Measurements from ENCODE around the gene C17orf58.

Gene C17orf58

DNA sequence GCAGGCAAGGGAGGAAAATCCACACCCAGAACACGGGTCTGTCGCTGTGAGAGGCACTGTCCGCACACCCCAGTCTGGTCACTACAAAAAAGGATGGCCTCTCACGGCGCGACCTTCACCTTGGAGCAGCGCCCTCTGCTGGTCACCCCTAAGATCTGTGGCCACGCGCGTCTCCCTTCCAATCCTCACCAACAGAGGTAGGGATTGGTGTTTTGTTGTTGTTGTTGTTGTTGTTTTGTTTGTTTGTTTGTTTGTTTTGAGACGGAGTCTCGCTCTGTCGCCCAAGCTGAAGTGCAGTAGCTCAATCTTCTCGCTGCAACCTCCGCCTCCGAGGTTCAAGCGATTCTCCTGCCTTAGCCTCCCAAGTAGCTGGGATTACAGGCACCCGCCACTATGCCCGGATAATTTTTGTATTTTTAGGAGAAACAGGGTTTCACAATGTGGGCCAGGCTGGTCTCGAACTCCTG is 15.0 kb upstream of the C17orf58 start:
- no peaks in the 10 kb centered on the region for H3K9me3 ChIP-seq (ENCODE audit: insufficient read depth, low read depth, low read length)
- H3K4me2 ChIP-seq (ENCODE audit: low read depth, low read length, poor library complexity, severe bottlenecking), result no peak overlapping the region
- H3K36me3 ChIP-seq (ENCODE audit: insufficient read depth, low read length), result no peaks in the 10 kb centered on the region
- H4K20me1 ChIP-seq (ENCODE audit: insufficient read depth, low read length, poor library complexity, severe bottlenecking), result no peaks in the 10 kb centered on the region
- H3K9ac ChIP-seq (ENCODE audit: low read depth, low read length, poor library complexity, severe bottlenecking), result no peak overlapping the region
- H2AFZ ChIP-seq (ENCODE audit: low read length), result no peak overlapping the region
- H3K4me3 ChIP-seq (ENCODE audit: low read length, poor library complexity, severe bottlenecking), result no peak overlapping the region
- TF ChIP-seq CTCF (conservative IDR thresholded peaks at IDR 0.05; ENCODE audit: low read length) (peak; percentile 73), EZH2phosphoT487 (IDR thresholded peaks at IDR 0.05; ENCODE audit: borderline replicate concordance) (no peak)
- no peaks in the 10 kb centered on the region for H3K79me2 ChIP-seq (ENCODE audit: insufficient read depth, low read length)
- no peaks in the 10 kb centered on the region for H3K9me2 ChIP-seq (replicated peaks; ENCODE audit: low read depth, low read length)
- H3F3A ChIP-seq (ENCODE audit: low read depth), result no peaks in the 10 kb centered on the region
- H3K4me1 ChIP-seq (ENCODE audit: insufficient read depth, low read length, poor library complexity, severe bottlenecking), result no peaks in the 10 kb centered on the region
- no peaks in the 10 kb centered on the region for H3K27me3 ChIP-seq (ENCODE audit: insufficient read depth, low read length, poor library complexity, severe bottlenecking)

DNA sequence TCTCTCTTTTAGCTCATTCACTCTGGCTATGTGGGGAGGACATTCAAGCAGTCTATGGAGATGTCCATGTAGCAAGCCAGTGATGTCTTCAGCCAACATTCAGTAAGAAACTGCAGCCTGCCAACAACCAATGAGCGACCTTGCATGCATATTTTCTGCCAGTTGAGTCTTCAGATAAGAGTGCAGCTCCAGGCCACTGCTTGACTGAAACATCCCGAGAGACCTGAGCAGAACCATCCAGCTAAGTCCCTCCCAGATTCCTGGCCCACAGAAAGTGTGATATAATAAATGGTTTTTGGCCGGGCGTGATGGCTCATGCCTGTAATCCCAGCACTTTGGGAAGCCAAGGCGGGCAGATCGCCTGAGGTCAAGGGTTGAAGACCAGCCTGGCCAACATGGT is 10.5 kb upstream of the C17orf58 start:
- Histone ChIP-seq H4K20me1 (ENCODE audit: insufficient read depth, low read length, poor library complexity, severe bottlenecking) (no peaks in the 10 kb centered on the region), H3K36me3 (ENCODE audit: insufficient read depth, low read length) (no peaks in the 10 kb centered on the region), H3K4me1 (ENCODE audit: insufficient read depth, low read length, poor library complexity, severe bottlenecking) (no peaks in the 10 kb centered on the region), H3K27me3 (ENCODE audit: insufficient read depth, low read length, poor library complexity, severe bottlenecking) (no peaks in the 10 kb centered on the region), H3K4me2 (ENCODE audit: low read depth, low read length, poor library complexity, severe bottlenecking) (no peak overlapping the region), H3K4me3 (ENCODE audit: low read length, poor library complexity, severe bottlenecking) (no peak overlapping the region), H2AFZ (ENCODE audit: low read length) (no peak overlapping the region), H3K9me2 (replicated peaks; ENCODE audit: low read depth, low read length) (no peaks in the 10 kb centered on the region), H3K9me3 (ENCODE audit: insufficient read depth, low read depth, low read length) (no peaks in the 10 kb centered on the region), H3F3A (ENCODE audit: low read depth) (no peaks in the 10 kb centered on the region), H3K9ac (ENCODE audit: low read depth, low read length, poor library complexity, severe bottlenecking) (no peak overlapping the region), H3K79me2 (ENCODE audit: insufficient read depth, low read length) (no peaks in the 10 kb centered on the region)
- TF ChIP-seq CTCF (conservative IDR thresholded peaks at IDR 0.05; ENCODE audit: low read length) (no peak), EZH2phosphoT487 (IDR thresholded peaks at IDR 0.05; ENCODE audit: borderline replicate concordance) (no peak)

DNA sequence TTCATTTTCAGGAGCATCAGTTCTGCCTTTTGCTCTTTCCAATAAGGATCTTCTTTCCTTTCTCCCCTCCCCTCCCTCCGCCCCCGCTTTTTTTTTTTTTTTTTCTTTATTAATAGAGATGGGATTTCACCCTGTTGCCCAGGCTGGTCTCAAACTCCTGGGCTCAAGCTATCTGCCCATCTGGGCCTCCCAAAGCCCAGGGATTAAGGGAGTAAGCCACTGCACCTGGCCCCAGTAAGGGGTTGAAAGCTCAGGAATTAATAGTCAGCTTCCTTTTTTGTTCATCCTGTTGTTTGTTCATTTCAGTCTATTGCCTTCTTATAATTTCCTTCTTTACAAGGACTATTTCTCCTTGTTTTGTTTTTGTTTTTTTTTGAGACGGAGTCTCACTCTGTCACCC is 7.9 kb upstream of the C17orf58 start:
- Histone ChIP-seq H3K9me2 (replicated peaks; ENCODE audit: low read depth, low read length) (no peaks in the 10 kb centered on the region), H3K4me1 (ENCODE audit: insufficient read depth, low read length, poor library complexity, severe bottlenecking) (no peaks in the 10 kb centered on the region), H3K36me3 (ENCODE audit: insufficient read depth, low read length) (no peaks in the 10 kb centered on the region), H3K27me3 (ENCODE audit: insufficient read depth, low read length, poor library complexity, severe bottlenecking) (no peaks in the 10 kb centered on the region), H4K20me1 (ENCODE audit: insufficient read depth, low read length, poor library complexity, severe bottlenecking) (no peaks in the 10 kb centered on the region), H3K4me3 (ENCODE audit: low read length, poor library complexity, severe bottlenecking) (no peak overlapping the region), H3K9me3 (ENCODE audit: insufficient read depth, low read depth, low read length) (no peaks in the 10 kb centered on the region), H3F3A (ENCODE audit: low read depth) (no peaks in the 10 kb centered on the region), H3K4me2 (ENCODE audit: low read depth, low read length, poor library complexity, severe bottlenecking) (no peak overlapping the region), H3K79me2 (ENCODE audit: insufficient read depth, low read length) (no peaks in the 10 kb centered on the region), H3K9ac (ENCODE audit: low read depth, low read length, poor library complexity, severe bottlenecking) (no peak overlapping the region), H2AFZ (ENCODE audit: low read length) (no peak overlapping the region)
- TF ChIP-seq CTCF (conservative IDR thresholded peaks at IDR 0.05; ENCODE audit: low read length), result no peak
- no peak for TF ChIP-seq EZH2phosphoT487 (IDR thresholded peaks at IDR 0.05; ENCODE audit: borderline replicate concordance)
